Measurements from ENCODE around the gene CHD5. TPM values are rescaled to one million over a fixed set of nuclear protein-coding genes. Genes with fewer than 3 reads are reported as not detected.
A peak's percentile ranks its signal among the peaks of the same experiment; 100 is the strongest.

The CHD5 gene
- total RNA-seq, 1 experiment from 2014 or later, result 0.39 TPM

GRCh38 chr1:6178751-6179563 is 1.2 kb downstream of the CHD5 start:
- H3K4me3 ChIP-seq (ENCODE audit: low read depth, low read length), result peak overlapping the region; percentile 20
- intact Hi-C loops (cut with micrococcal nuclease; ENCODE audit: unreplicated experiment), result no loop called here
- peak in 1 of 2 experiments; percentile 27 for DNase-seq

GRCh38 chr1:6177681-6178380 is 2.3 kb downstream of the CHD5 start:
- H3K9me3 ChIP-seq, result no peaks in the 10 kb centered on the region
- Mint-ChIP-seq H3K4me1 (ENCODE audit: low read depth, unreplicated experiment) (no peaks in the 10 kb centered on the region), H3K4me3 (ENCODE audit: unreplicated experiment) (no peak overlapping the region), H3K27ac (ENCODE audit: unreplicated experiment) (no peak overlapping the region), H3K27me3 (ENCODE audit: insufficient read depth, unreplicated experiment) (peaks cover 5% of the 10 kb centered on the region), H3K9me3 (ENCODE audit: unreplicated experiment) (no peaks in the 10 kb centered on the region), H3K36me3 (ENCODE audit: insufficient read depth, unreplicated experiment) (peaks cover 17% of the 10 kb centered on the region)
- no peak overlapping the region for H3K4me3 ChIP-seq (ENCODE audit: low read depth, low read length)
- H3K27me3 ChIP-seq (replicated peaks; ENCODE audit: control insufficient read depth, insufficient read depth, low read length), result no peaks in the 10 kb centered on the region
- 0 out of 2 replicates have a peak, but pooled peaks cover 4% of the 10 kb centered on the region for H3K4me1 ChIP-seq
- POLR2A ChIA-PET, result no interaction called here
- no peaks in the 10 kb centered on the region for H3K36me3 ChIP-seq (ENCODE audit: control insufficient read depth, insufficient read depth, low read length)
- BruUV-seq (replicated peaks), result no TSS peak
- intact Hi-C loops (cut with micrococcal nuclease; ENCODE audit: unreplicated experiment), result no loop called here
- CTCF ChIA-PET, result no interaction called here
- no peak for DNase-seq
- TF ChIP-seq CTCF (IDR thresholded peaks at IDR 0.05; ENCODE audit: insufficient read depth in 1 of 2, low read depth in 1 of 2, low read length in 1 of 2, severe bottlenecking in 1 of 2, unreplicated experiment in 1 of 2), result no peak

More at GRCh38 chr1:6178751-6179563, 1.2 kb downstream of the CHD5 start:
- peak overlapping the region; percentile 52 for H3K4me3 Mint-ChIP-seq (ENCODE audit: unreplicated experiment)
- no peaks in the 10 kb centered on the region for H3K36me3 ChIP-seq (ENCODE audit: control insufficient read depth, insufficient read depth, low read length)
- peaks cover 5% of the 10 kb centered on the region for H3K27me3 Mint-ChIP-seq (ENCODE audit: insufficient read depth, unreplicated experiment)
- no peak overlapping the region for H3K27ac Mint-ChIP-seq (ENCODE audit: unreplicated experiment)
- H3K4me1 Mint-ChIP-seq (ENCODE audit: low read depth, unreplicated experiment), result no peaks in the 10 kb centered on the region
- no peaks in the 10 kb centered on the region for H3K27me3 ChIP-seq (replicated peaks; ENCODE audit: control insufficient read depth, insufficient read depth, low read length)
- BruUV-seq (replicated peaks), result no TSS peak
- CTCF ChIA-PET, result no interaction called here
- no peaks in the 10 kb centered on the region for H3K9me3 ChIP-seq
- 0 out of 2 replicates have a peak, but pooled peaks cover 4% of the 10 kb centered on the region for H3K4me1 ChIP-seq
- POLR2A ChIA-PET, result no interaction called here
- H3K9me3 Mint-ChIP-seq (ENCODE audit: unreplicated experiment), result no peaks in the 10 kb centered on the region
- H3K36me3 Mint-ChIP-seq (ENCODE audit: insufficient read depth, unreplicated experiment), result peaks cover 28% of the 10 kb centered on the region
- no peak for TF ChIP-seq CTCF (IDR thresholded peaks at IDR 0.05; ENCODE audit: insufficient read depth in 1 of 2, low read depth in 1 of 2, low read length in 1 of 2, severe bottlenecking in 1 of 2, unreplicated experiment in 1 of 2)

- Mint-ChIP-seq H3K9me3 (ENCODE audit: unreplicated experiment) (no peaks in the 10 kb centered on the region), H3K36me3 (ENCODE audit: insufficient read depth, unreplicated experiment) (peaks cover 11% of the 10 kb centered on the region), H3K4me3 (ENCODE audit: unreplicated experiment) (no peak overlapping the region), H3K27ac (ENCODE audit: unreplicated experiment) (no peak overlapping the region), H3K27me3 (ENCODE audit: insufficient read depth, unreplicated experiment) (peaks cover 5% of the 10 kb centered on the region), H3K4me1 (ENCODE audit: low read depth, unreplicated experiment) (no peaks in the 10 kb centered on the region)
- H3K36me3 ChIP-seq (ENCODE audit: control insufficient read depth, insufficient read depth, low read length), result no peaks in the 10 kb centered on the region
- ChIA-PET CTCF (no interaction called here), POLR2A (no interaction called here)
- H3K4me1 ChIP-seq, result 0 out of 2 replicates have a peak, but pooled peaks cover 4% of the 10 kb centered on the region
- no peaks in the 10 kb centered on the region for H3K27me3 ChIP-seq (replicated peaks; ENCODE audit: control insufficient read depth, insufficient read depth, low read length)
- intact Hi-C loops (cut with micrococcal nuclease; ENCODE audit: unreplicated experiment), result no loop called here
- TF ChIP-seq CTCF (IDR thresholded peaks at IDR 0.05; ENCODE audit: insufficient read depth in 1 of 2, low read depth in 1 of 2, low read length in 1 of 2, severe bottlenecking in 1 of 2, unreplicated experiment in 1 of 2), result no peak
- H3K9me3 ChIP-seq, result no peaks in the 10 kb centered on the region
- no peak for DNase-seq
- no TSS peak for BruUV-seq (replicated peaks)
- no peak overlapping the region for H3K4me3 ChIP-seq (ENCODE audit: low read depth, low read length)
These were observed 3.3 kb downstream of the CHD5 start for GRCh38 chr1:6176779-6177178.
